ENCODE results near the gene ADM. TPM values are rescaled to one million over a fixed set of nuclear protein-coding genes. Genes with fewer than 3 reads are reported as not detected.

The ADM gene
- total and polyA plus RNA-seq, 8 donors: 4.1 to 20.0 (median 7.4) TPM

- Histone ChIP-seq H3K27ac (no peak overlapping the region), H3K9me3 (no peaks in the 10 kb centered on the region), H3K4me1 (peaks cover 0 to 14% (median 9%) of the 10 kb centered on the region in 3 donors), H3K27me3 (no peaks in the 10 kb centered on the region), H3K36me3 (no peaks in the 10 kb centered on the region), H3K4me3 (no peak overlapping the region)
- no peak for DNase-seq
- no peak for ATAC-seq
- WGBS, 2 donors: 75 to 77% methylated on average over 1 of the region's 1 CpG
- intact Hi-C loops (cut with DNase I): no loop called here
- TF ChIP-seq CTCF (IDR thresholded peaks at IDR 0.05): no peak
- no peak for FAIRE-seq
Measured at GRCh38 chr11:10283991-10284390, 20.9 kb upstream of the ADM start.

GRCh38 chr11:10285148-10285802, 19.6 kb upstream of the ADM start:
- no peak for FAIRE-seq
- intact Hi-C loops (cut with DNase I): no loop called here
- no peaks in the 10 kb centered on the region for H3K27me3 ChIP-seq

GRCh38 chr11:10287140-10287539, 17.7 kb upstream of the ADM start:
- DNase-seq (no peak), FAIRE-seq (no peak), ATAC-seq (no peak)
- peaks cover 0 to 7% (median 5%) of the 10 kb centered on the region in 3 donors for H3K4me1 ChIP-seq
- intact Hi-C loops (cut with DNase I): no loop called here
- no peaks in the 10 kb centered on the region for H3K9me3 ChIP-seq
- no peaks in the 10 kb centered on the region for H3K36me3 ChIP-seq
- no peak overlapping the region for H3K4me3 ChIP-seq
- WGBS, 2 donors: 95 to 97% methylated on average over 3 of the region's 3 CpGs
- no peak overlapping the region for H3K27ac ChIP-seq
- no peaks in the 10 kb centered on the region for H3K27me3 ChIP-seq
- no peak for TF ChIP-seq CTCF (IDR thresholded peaks at IDR 0.05)

More at GRCh38 chr11:10285148-10285802, 19.6 kb upstream of the ADM start:
- WGBS, 2 donors: 94 to 95% methylated on average over 4 of the region's 4 CpGs
- H3K9me3 ChIP-seq: no peaks in the 10 kb centered on the region
- peak in 1 of 4 donors; percentile 27 for ATAC-seq
- DNase-seq: no peak
- H3K4me1 ChIP-seq: peaks cover 0 to 14% (median 9%) of the 10 kb centered on the region in 3 donors
- H3K4me3 ChIP-seq: no peak overlapping the region
- no peak overlapping the region for H3K27ac ChIP-seq
- no peak for TF ChIP-seq CTCF (IDR thresholded peaks at IDR 0.05)
- H3K36me3 ChIP-seq: no peaks in the 10 kb centered on the region

- 94 to 96% methylated on average over 9 of the region's 9 CpGs for WGBS, 2 donors
- no peaks in the 10 kb centered on the region for H3K36me3 ChIP-seq
- no peaks in the 10 kb centered on the region for H3K27me3 ChIP-seq
- H3K4me3 ChIP-seq: no peak overlapping the region
- H3K4me1 ChIP-seq: peaks cover 0 to 3% (median 0%) of the 10 kb centered on the region in 3 donors
- no peak for ATAC-seq
- no peak overlapping the region for H3K27ac ChIP-seq
- intact Hi-C loops (cut with DNase I): no loop called here
- H3K9me3 ChIP-seq: no peaks in the 10 kb centered on the region
- no peak for DNase-seq
- FAIRE-seq: no peak
- TF ChIP-seq CTCF (IDR thresholded peaks at IDR 0.05): no peak
Measured at GRCh38 chr11:10287766-10288715, 16.8 kb upstream of the ADM start.

All from pancreas (tissue), 10 donors.